GM18861 (cell line): ENCODE data around the gene STX12.
A peak's percentile ranks its signal among the peaks of the same experiment; 100 is the strongest.

Source experiments
- ATAC-seq: cut with Tn5 transposase; IDR thresholded peaks from one replicate; pipeline ENCODE4 v1.9.1; 2021; ENCODE audit not compliant: unreplicated experiment

The STX12 gene

GRCh38 chr1:27772932-27773825 is at the start of gene STX12:
Gene STX12 (plus strand): TSS chr1:27773219. CDS start chr1:27773308, 89 bp downstream.
- peak; percentile 88 for ATAC-seq

- ATAC-seq: no peak
Measured at GRCh38 chr1:27724961-27725373, 48.1 kb upstream of the STX12 start.

- ATAC-seq: peak; percentile 91
Measured at GRCh38 chr1:27725374-27726172, 47.4 kb upstream of the STX12 start, which contains the start of gene FAM76A. Gene FAM76A (plus strand): TSS chr1:27725961. CDS start chr1:27726081, 120 bp downstream.

- ATAC-seq: no peak
Measured at GRCh38 chr1:27726173-27727044, 46.6 kb upstream of the STX12 start.

GRCh38 chr1:27727126-27727525 is 45.9 kb upstream of the STX12 start:
- no peak for ATAC-seq

- no peak for ATAC-seq
Measured at GRCh38 chr1:27736252-27736651, 36.8 kb upstream of the STX12 start.

- no peak for ATAC-seq
Measured at GRCh38 chr1:27741121-27741520, 31.9 kb upstream of the STX12 start.

- ATAC-seq: no peak
Measured at GRCh38 chr1:27744556-27744955, 28.5 kb upstream of the STX12 start.

- no peak for ATAC-seq
Measured at GRCh38 chr1:27745466-27745865, 27.6 kb upstream of the STX12 start.

- no peak for ATAC-seq
Measured at GRCh38 chr1:27752360-27752759, 20.7 kb upstream of the STX12 start.

- ATAC-seq: no peak
Measured at GRCh38 chr1:27755286-27755685, 17.7 kb upstream of the STX12 start.

- no peak for ATAC-seq
Measured at GRCh38 chr1:27755865-27756264, 17.2 kb upstream of the STX12 start.

GRCh38 chr1:27759236-27759635 is 13.8 kb upstream of the STX12 start:
- no peak for ATAC-seq

GRCh38 chr1:27760426-27760825 is 12.6 kb upstream of the STX12 start:
- ATAC-seq: no peak

- ATAC-seq: no peak
Measured at GRCh38 chr1:27762033-27762432, 11.0 kb upstream of the STX12 start.

GRCh38 chr1:27763358-27763757 is 9.7 kb upstream of the STX12 start:
- no peak for ATAC-seq

- no peak for ATAC-seq
Measured at GRCh38 chr1:27770293-27770830, 2.7 kb upstream of the STX12 start.

- no peak for ATAC-seq
Measured at GRCh38 chr1:27772036-27772931, 735 bp upstream of the STX12 start.

- no peak for ATAC-seq
Measured at GRCh38 chr1:27773826-27774445, 917 bp downstream of the STX12 start.
